Measurements from ENCODE around the gene BCL7A.
"Not testable (repeated sequence)": the region's sequence is repeated elsewhere in the genome, so short reads cannot be mapped to it uniquely, and the experiment has no call there.

BCL7A gene

DNA sequence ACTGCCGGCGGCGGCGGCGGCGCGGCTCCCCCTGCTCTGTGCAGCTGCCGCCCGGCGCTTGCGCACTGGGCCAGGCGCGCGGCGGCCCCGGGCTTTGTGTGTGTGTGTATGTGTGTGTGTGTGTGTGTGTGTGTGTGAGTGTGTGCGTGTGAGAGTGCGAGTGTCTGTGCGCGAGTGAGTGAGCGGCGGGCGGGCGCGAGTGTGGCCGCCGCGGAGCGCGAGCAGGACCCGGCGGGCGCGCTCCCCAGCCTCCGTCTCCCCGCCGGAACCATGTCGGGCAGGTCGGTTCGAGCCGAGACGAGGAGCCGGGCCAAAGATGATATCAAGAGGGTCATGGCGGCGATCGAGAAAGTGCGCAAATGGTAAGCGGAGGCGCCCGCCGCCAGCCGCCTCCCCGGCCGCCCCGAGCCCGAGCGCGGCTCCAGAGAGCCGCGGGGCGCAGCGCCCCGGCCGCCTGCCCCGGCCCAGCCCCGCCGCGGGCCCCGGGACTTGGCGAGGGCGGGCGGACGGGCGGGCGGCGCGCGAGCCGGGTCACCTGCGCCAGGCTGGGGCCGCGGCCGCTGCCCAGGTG lies at the start of gene BCL7A:
Gene BCL7A (plus strand): TSS at position 63 of the 571 bp plus-strand sequence. CDS start 208 bp downstream, at position 271.
- peak; percentile 71 to 72 for DNase-seq

DNA sequence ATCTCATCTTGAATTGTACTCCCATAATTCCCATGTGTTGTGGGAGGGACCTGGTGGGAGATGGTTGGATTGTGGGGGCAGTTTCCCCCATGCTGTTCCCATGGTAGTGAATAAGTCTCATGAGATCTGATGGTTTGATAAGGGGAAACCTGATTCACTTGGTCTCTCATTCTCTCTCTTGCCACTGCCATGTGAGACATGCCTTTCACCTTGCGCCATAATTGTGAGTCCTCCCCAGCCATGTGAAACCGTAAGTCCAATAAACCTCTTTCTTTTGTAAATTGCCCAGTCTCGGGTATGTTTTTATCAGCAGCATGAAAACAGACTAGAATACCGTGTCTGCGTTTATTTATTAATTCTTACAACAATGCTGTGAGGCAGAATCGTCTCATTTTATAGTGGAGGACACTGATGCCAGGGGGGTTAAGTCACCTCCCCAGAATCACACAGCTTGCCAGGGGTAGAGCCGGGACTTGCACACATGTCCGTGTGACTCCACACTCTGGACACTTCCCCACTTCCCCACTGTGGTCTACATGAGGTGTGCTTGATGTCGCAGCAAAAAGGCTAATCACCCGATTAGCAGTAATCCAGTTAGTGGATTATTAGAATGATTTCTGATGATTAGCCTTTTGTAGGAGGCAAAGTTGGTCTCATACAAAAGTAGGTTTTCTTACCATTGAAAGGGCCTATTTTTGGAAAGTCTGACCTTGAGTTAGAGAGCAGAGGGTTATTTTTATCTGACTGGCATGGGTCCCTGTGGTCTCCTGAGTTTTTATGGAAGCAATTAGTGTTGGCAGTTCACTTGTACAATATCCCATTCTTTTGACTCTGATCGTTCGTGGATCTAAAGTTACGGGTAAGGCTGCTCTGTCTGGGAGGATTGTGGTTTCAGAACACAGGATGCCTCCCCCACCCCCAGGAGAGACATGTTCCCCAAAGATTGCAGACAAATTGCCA lies 47.4 kb upstream of the BCL7A start:
- DNase-seq, result no peak

DNA sequence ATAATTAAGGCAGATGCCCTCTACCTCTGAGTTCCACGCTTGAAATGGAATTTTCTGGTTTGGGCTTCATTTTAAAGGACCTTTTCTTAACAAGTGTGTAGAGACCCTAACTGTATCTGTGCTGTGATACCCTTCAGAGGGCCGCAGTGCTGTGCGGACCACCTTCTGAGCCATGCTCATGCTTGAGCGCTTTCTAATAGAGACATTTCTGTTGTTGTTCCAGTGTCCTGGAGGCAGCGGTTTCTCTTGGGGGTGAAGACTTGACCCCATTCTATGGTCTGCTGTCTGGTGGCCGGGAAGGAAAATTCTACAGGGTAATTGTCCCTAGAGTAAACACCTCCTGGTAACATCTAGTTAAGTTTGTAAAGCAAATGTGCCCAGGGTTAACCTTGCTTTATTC lies 46.7 kb upstream of the BCL7A start:
- DNase-seq, result no peak

DNA sequence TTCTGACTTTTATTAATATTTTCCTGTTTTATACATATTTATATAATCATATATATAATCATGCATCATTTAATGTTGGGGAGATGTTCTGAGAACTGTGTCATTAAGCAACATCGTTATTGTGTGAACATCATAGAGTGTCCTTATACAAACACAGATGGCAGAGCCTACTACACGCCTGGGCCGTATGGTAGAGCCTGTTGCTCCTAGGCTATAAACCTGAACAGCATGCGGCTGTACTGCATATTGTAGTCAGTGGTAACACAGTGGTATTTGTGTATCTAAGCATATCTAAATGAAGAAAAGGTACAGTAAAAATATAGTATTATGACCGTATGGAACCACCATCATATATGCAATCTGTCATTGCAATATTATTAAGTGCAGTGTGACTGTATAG lies 44.7 kb upstream of the BCL7A start:
- no peak for DNase-seq

DNA sequence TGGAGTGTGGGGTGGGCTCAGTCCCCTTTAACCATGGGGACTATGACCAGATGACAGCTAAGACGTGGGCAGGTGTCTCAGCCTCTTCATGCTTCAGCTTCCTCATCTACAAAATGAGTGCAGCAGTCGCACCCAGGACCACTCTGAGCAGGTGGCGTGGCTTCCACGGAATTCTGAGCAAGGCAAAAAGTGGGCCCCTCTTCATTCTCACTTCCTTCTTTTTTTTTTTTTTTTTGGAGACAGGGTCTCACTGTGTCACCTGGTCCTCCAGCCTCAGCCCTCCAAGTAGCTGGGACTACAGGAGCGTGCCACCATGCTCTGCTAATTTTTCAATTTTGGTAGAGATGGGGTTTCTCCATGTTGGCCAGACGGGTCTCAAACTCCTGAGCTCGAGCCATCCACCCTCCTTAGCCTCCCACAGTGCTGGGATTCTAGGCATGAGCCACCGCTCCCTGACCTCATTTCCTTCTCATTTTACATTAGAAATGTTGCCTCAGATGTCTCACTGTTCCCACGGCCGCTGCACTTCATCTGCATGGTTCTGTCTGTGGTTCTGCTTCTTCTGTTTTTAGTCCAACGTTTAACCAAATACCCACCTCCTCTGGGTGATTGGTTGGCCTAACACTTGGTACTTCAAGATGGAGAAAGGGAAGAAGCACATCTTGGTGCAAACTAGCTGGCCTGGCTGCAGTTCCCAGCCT lies 41.3 kb upstream of the BCL7A start:
- peak; percentile 25 to 58 for DNase-seq

DNA sequence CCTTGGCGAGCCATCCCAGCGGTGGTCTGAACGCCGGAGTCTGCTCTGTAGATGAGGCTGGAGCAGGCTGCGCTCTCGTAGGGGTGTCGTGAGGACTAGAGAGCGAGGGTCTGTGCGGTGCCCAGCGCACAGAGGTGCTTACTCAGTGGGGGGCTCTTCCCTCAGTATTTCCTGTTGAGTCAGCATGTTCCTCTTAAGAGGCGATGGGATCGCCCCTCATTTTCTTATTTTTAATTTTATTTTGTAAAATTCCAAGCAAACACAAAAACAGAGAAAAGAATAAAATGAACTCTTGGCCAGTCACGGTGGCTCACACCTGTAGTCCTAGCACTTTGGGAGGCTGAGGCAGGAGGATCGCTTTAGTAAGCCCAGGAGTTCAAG lies 40.8 kb upstream of the BCL7A start:
- no peak for DNase-seq

DNA sequence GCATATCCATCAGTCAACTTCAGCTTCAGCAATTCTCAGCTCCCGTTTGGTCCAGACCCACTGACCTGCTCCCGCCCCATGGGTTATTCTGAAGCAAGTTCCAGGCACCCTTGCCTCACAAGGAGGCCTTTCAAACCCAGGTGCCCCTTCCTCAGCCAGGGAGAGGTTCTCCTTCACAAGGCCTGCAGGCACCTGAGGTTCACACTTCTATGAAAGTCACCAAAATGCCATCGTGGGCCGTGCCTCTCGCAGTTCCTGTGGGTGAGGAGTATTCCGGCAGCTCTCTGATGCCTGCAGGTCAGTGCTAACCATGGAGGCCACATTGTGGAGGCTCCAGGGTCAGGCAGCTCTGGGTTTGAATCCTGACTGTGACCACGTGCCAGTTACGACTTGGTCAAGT lies 40.2 kb upstream of the BCL7A start:
- no peak for DNase-seq

DNA sequence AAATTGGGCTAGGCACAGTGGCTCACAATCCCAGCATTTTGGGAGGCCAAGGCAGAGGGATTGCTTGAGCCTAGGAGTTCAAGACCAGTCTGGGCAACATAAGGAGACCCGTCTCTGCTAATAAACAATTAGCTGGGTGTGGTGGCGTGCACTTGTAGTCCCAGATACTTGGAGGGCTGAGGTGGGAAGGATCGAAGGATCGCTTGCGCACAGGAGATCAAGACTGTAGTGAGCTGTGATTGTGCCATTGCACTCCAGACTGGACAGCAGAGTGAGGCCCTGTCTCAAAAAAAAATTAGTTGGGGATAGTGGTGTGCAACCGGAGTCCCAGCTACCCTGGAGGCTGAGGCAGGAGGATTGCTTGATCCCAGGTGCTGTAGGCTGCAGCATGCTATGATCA lies 38.7 kb upstream of the BCL7A start:
- DNase-seq, result no peak

DNA sequence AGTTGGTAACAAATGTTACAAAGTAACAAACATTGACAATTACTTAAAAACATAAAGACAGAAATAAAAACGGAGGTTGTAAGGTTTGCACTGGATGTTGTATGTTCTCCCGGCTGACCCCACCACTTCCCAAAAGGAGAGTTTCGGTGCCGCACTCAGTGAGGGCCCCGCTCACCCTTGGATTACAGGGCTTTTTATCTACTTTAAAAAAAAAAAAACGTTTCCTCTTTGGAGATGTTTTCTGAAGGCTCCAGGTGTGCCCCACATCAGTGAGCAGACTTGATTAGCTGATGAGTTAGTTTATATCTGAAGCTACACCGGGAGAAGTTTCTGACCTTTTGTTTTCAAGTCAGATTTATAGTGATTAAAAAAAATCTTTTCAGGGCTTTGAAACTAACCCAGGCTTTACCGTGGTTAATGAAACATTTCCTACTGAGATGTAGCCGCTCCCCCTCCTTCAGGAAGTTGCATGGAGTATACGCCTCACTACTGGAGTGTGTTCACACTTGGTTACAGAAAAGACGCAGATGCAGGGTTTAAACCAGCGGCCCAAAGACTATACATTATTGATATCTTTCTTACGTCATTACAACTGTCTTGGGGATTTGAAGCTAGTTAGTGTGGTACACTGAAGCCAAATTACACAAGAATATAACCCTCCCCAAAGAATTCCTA lies 38.0 kb upstream of the BCL7A start:
- DNase-seq, result no peak

DNA sequence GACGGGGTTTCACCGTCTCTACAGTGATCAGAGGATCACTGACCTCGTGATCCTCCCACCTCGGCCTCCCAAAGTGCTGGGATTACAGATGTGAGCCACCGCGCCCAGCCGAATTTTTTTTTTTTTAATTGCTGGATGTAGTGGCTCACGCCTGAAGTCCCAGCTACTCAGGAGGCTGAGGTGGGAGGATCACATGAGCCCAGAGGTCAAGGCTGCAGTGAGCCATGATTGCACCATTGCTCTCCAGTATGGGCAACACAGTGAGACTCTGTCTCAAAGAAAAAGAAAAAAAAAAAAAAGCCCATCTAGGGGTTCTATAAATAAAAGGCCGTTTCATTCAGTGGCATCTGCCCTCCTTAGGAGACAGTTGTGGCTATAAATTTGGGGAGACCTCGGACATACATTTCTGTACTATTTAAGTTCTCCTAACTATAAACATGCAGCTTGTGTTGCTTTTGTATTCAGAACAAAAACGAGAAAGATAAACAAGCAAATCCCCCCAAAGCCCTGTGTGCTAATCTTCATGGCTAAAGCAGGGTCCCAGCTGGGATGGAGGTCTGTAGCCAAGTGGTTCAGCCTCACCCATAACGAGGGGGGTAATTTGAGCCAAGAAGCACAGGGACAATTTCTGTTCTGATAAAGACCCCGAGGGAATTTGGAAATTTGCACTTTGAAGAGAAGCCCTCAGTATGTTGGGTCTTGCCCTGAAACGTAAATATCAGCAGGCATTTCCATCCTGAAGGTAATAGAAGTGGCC lies 35.0 kb upstream of the BCL7A start:
- no peak for DNase-seq

DNA sequence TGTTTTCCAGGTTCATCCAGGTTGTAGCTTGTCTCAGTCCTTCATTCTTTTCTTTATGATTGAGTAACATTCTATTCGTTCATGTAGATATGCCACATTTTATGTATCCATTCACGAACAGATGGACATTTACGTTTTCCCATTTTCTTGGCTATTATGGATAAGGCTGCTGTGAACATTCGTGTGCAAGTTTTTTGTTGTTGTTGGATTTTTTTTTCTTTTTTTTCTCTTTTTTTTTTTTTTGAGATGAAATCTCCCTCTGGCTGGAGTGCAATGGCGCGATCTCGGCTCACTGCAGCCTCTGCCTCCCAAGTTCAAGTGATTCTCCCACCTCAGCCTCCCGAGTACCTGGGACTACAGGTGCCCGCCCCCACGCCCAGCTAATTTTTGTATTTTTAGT lies 33.2 kb upstream of the BCL7A start:
- not testable (repeated sequence) for DNase-seq

DNA sequence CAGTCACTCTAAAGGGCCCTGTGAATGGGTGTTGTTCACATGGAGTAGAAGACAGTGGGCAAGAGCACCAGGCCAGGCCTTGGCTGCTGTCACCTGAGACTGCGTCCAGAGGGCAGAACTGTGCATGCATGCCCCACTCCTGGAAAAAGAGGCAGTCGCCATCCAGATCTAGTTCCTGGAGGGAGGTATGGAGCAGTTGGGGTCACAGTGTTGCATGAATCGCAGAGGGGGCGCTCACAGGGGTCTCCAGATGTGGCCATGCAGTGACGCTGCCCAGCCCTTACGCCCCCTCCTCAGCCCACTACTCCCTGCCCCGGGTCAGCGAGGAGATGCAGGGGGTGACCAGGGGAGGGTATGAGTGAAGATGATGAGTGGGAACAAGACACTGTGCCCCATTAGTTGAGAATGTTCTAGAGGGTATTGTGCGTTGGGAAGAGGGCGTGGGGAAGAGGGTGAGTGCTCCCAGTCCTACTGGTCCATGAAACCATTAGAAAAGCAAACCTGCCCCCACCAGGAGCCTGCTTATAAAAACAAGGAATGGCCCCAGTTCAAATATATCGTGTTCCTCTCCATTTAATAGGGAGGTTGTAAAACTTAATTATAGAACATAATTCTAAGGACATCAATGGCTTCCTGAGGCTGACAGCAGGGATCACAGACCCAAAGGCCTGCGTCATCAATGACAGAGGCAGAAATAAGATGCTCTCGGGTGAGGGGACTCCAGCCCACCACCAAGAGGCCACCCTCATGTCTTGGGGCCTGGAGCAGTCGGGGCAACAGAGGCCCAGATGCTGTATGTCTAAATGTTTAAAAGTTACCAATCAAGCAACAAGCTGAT lies 32.2 kb upstream of the BCL7A start:
- DNase-seq, result no peak

DNA sequence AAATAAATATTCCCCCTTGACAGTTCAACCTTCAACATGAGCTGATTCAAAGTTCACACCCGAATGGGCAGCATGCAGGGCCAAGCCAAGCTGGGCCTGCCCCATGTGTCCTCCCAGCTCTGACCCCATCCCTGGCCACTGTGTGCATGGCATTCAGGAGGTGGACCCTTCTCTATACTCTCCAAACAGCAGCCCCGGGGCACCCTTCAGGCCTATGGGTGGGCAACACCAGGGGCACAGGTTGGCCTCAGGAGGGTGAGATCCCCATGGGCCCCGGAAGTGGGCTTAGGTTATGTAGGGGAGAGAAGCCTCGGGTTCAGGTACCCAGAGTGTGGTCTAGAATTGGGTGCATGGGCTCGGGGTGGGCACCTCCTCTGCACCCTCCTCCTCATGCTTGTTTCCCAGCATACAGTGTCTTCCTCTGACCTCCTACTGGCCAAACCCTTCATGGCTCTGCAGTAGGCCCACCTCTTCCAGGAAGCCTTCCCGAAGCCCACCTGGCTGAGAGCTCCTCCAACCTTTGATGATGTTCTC lies 31.5 kb upstream of the BCL7A start:
- DNase-seq, result no peak

DNA sequence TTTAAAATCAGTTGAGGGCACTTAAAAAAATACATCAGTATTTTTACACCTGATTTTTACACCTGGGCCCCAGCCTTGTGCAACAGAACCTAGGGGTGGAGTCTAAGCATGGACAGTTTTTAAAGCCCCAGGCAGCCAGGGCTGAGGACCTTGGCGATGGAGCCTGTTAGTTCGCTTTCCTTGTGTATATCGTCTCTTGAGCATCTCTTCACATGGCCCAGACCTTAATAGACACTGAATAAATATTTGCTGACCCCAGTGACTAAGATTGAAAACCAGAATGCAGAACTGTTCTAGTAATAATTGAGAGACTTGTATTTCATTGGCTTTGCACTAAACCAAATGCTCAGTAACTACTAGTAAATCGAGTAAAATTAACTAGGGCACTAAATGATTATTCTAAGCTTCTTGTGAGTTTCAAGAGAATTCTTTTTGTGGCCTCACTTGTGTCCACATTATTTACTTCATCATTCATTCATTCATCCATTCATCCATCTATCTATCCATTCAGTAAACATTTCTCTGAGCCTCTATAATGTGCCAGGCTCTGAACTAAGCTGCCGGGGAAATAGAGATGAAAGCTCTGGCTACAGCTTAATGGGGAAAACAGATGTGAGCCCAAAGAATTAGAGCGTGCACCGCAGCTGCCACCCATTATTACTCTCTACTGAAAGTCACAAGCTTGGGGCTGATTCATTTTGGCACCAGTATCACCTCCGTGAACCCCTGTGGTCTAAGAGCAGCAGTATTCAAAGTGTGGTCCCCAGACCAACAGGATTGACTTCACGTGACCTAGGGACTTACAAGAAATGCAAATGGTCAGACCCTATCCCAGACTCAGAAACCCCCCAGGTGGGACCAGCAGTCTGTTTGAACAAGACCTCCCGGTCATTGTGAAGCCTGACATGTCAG lies 30.7 kb upstream of the BCL7A start:
- DNase-seq, result no peak

DNA sequence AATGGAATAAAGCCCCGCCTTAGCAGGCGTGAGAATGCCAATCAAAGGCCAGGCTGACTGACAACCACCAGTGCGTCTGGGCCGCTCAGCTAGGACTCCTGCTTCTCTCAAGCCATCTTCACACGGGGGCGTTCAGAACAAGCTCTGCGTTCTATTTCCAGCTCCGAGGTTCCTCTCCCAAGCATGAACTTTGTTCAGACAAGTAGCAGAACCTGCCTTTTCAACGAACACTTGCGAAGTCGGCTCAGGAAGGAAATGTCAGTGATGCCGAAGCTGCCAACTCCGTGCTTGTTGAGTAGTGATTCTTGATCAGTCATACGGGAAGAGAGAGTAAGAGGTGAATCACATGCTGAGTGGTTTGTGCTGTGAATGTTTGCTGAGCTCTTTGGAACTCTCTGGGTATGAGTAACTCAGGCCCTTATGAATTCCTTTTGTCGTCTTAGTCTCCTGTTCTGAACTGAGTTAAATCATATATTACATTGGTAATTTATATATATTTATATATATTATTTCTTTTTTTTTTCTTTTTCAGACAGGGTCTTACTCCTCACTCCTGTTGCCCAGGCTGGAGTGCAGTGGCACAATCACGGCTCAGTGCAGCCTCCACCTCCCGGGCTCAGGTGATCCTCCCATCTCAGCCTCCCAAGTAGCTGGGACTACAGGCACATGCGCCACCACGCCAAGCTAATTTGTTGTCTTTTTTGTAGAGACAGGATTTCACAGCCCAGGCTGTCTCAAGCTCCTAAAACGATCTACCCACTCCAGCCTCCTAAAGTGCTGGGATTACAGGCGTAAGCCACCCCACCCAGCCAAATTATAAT lies 29.4 kb upstream of the BCL7A start:
- peak; percentile 26 to 54 for DNase-seq

DNA sequence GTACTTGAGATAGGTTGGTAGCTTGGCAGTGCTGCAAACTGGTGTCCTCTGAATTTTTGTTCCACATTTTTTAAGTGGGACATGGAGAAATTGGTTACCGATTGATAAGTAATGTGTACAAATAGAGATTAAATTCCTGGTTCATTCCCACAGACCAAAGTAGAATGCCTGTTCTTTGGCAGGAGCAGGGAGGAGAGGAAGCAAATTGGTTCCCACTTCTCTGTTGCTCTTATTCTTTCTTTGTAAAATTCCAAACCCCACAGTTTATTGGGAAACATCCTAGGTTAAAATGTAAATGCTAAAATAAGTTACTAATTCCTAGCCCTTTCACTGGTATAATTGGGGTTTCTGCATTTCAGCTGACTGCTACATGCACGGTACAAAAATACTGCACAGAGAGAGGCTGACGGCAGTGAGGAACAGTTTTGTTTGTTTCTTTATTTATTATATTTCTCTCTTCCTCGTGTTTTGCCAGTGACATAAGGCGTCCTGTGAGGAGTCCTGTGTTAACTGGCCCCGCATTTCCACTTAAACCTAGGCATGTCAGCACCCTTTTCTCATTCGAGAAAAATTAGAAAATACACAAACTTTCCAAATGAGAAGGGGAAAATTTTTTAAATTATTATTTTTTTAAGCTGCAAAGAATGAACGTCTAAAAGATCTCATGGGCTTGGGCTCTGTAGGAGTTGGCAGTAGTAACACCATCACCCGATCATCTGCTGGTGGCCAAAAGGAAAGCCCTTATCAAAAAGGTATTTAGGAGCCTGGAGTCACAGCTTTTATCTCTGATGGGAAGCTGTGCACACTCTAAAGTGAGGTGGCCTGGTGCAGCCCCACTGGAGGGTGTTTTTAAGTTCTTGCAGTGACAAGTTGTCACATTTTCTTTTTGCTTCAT lies 25.4 kb upstream of the BCL7A start:
- no peak for DNase-seq

DNA sequence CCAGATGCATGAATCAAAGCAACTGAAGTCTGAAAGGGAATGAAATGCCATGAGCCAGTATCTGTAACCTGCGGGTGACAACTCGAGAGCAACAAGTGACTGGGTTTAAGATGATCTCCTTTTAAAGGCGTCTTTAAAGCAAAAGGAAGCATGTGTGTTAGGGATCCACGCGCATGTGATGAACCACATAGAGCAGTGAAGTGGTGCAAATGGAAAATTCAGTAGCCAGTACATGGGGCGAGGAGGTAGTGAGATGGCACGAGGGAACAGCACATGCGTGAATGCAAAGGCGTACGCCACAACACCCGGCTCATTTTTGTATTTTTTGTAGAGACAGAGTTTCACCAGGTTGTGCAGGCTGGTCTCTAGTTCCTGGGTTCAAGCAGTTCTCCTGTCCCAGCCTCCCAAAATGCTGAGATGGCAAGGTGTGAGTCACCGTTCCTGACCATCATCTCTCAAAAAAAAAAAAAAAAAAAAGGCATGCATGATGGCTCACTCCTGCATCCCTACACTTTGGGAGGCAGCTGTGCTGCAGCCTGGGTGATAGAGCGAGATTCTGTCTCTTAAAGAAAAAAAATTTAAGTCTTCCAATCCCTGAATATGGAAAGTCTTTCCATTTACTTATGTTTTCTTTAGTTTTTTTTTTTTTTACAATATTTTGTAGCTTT lies 24.6 kb upstream of the BCL7A start:
- no peak for DNase-seq

Measured in CD4-positive, alpha-beta T cell treated with Interferon alpha-2 for 1 hour (primary cell).